ENCODE measurements around the gene PDE5A.

Gene PDE5A

DNA sequence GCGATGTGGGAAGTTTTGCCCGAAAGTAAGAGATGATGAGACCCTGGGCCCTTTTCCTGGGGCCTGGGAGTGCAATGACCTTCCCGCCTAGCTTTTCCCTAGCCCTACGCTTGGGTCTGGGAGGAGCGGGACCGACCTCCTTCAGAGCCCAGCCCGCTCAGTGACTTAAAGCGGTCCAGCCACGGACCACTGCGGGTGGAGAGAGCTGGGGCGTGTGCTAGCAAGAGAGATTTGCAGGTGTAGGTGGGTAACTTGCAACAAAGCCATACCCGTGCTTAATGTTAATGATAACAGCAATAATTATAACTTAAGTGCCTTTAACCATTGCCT, 503 bp upstream of the PDE5A start:
- DNase-seq (ENCODE audit: low read depth), result no peak
- TF ChIP-seq, protein P1, sequence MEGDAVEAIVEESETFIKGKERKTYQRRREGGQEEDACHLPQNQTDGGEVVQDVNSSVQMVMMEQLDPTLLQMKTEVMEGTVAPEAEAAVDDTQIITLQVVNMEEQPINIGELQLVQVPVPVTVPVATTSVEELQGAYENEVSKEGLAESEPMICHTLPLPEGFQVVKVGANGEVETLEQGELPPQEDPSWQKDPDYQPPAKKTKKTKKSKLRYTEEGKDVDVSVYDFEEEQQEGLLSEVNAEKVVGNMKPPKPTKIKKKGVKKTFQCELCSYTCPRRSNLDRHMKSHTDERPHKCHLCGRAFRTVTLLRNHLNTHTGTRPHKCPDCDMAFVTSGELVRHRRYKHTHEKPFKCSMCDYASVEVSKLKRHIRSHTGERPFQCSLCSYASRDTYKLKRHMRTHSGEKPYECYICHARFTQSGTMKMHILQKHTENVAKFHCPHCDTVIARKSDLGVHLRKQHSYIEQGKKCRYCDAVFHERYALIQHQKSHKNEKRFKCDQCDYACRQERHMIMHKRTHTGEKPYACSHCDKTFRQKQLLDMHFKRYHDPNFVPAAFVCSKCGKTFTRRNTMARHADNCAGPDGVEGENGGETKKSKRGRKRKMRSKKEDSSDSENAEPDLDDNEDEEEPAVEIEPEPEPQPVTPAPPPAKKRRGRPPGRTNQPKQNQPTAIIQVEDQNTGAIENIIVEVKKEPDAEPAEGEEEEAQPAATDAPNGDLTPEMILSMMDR (IDR thresholded peaks at IDR 0.05; ENCODE audit: control insufficient read depth, extremely low read depth, insufficient read depth), result no peak
- H3K4me3 ChIP-seq (ENCODE audit: low read depth, low read length), result peak overlapping the region; percentile 35

DNA sequence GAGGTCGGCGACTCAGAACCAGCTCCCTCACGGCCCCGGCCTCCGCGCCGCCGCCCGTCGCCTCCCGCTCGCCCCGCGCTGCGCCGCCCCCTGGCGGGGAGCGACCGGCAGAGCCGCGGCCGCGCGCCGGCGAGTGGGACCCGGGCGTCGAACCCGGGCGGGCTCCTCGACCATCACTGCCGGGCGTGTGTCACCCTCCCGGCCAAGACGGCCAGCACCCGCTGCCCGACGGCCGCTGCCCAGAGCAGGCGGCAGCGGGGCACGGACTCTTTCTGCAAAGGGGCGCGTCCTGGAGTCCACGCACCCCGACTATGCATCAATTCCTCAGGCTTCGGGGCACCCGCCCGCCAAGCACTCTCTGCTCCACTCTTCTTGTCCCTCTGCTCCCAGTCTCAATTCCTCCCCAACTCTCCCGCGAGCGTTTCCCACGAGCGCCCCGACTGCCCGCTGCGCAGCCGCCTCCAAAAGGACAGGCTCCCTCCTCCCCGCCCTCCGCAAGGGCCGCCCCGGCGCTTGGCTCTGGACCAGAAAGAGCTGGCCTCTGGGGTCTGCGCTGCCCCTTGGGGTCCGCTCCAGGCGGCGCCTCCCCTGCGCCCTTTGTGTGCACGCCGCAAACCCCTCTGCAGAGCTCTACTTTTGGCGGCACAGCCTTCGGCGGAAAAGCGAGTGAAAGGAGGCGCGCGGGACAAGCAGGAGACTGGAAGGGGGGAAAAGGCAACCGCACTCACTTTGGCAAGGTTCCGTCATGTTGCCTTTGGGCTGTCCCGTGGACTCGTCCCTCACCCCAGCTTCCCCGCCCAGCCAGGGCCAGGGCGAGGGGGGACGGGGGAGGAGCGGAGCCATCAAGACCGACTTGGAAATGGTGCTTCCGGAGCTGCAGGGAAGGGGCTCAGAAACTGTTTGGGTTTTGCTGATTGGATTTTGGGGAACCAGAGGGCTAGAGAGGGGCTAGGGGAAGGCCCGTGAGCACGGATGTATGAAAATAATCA, 1.0 kb downstream of the PDE5A start:
- no peak overlapping the region for H3K4me3 ChIP-seq (ENCODE audit: low read depth, low read length)
- TF ChIP-seq, protein P1 (IDR thresholded peaks at IDR 0.05; ENCODE audit: control insufficient read depth, extremely low read depth, insufficient read depth), result peak; percentile 76
- DNase-seq (ENCODE audit: low read depth), result no peak

DNA sequence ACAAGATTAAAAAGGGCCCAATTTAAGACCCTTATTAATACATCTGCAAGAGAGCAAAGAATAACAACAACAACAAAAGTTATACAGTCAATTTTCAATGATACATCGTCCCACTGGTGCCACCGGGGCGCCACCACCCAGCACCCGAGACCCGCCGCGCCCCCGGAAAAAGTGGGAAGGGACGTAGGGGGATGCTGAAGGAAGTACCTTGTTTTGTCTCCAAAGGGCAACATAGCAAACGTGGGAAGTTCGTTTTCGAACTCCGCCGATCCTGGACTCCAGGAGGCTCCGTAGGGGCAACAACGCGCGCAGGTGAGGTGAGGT, 1.7 kb downstream of the PDE5A start:
- H3K4me3 ChIP-seq (ENCODE audit: low read depth, low read length), result 0 out of 2 replicates have a peak overlapping the region, but pooled peaks have one; percentile 18
- DNase-seq (ENCODE audit: low read depth), result no peak
- TF ChIP-seq, protein P1 (IDR thresholded peaks at IDR 0.05; ENCODE audit: control insufficient read depth, extremely low read depth, insufficient read depth), result no peak

DNA sequence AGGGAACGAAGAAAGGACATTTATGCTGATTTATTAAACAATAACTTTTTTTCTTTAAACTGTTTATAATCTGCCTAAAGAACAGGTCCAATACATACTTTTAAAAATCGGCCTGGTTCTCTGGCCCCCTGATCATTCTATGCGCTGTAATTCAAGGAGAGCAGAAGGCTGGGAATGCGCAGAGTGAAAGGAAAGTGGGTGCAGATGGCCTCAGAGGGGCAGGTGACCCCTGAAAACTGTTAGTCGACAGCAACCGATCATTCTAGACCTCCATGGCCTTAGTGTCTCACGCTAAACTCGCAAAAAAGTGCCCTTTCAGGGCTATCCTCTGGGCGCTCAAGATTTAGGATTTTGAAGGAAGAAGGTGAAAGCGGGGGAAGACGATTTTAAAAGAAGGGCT, 2.2 kb downstream of the PDE5A start:
- DNase-seq (ENCODE audit: low read depth), result no peak
- no peak overlapping the region for H3K4me3 ChIP-seq (ENCODE audit: low read depth, low read length)
- TF ChIP-seq, protein P1 (IDR thresholded peaks at IDR 0.05; ENCODE audit: control insufficient read depth, extremely low read depth, insufficient read depth), result no peak

DNA sequence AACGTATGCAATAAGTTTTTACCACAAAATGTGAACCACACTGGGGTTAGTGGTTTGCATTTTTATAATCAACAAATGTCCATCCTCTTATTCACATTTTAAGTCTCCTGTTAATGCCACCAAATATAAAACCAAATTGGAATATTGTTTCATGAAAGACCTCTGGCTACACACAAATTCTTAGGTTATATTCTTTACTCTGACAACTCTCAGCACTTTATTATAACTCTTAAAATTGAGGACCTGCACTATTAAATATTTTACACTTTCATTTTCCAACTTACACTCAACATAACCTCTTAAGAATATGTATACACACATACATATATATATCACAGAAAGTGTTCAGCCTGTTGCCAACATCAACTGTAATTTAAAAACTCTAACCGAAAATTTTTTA, 2.8 kb downstream of the PDE5A start:
- H3K4me3 ChIP-seq (ENCODE audit: low read depth, low read length), result no peak overlapping the region
- DNase-seq (ENCODE audit: low read depth), result no peak
- TF ChIP-seq, protein P1 (IDR thresholded peaks at IDR 0.05; ENCODE audit: control insufficient read depth, extremely low read depth, insufficient read depth), result no peak

DNA sequence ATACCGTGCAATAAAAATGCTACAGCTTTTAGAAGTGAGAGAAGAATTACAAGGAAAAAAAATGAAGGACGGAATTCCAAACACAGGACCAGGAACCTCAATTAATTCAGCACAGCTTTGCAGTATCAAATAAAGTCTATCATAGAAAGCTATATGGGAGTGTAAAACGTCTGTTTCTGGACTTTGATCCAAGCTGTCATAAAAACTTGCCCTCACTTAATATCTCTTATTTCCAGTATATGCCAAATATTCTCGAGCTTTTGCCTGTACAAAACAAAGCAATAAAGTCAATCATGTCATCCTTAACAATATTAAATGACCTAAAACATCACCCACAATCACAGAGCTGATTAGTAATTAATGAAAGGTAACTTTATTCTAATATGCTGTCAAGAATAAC, 4.2 kb downstream of the PDE5A start:
- TF ChIP-seq, protein P1 (IDR thresholded peaks at IDR 0.05; ENCODE audit: control insufficient read depth, extremely low read depth, insufficient read depth), result no peak
- DNase-seq (ENCODE audit: low read depth), result no peak
- H3K4me3 ChIP-seq (ENCODE audit: low read depth, low read length), result no peak overlapping the region

DNA sequence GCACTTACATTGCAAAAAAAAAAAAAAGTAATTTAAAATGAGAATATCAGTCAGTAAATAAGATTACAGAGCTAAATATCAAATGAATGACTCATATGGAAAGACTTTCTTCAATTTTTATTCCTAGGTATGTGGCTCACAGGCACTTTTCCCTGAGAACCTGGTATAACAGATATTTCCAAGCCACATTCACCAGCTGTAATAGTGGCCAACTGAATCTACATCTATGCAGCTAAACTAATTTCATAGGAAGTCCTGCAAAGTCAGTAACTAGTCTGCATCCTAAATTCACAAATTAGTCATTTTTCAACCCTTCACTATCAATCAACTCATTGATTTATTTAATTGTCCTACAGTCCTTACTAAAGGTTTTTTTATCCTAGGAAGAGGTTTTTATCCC, 5.6 kb downstream of the PDE5A start:
- TF ChIP-seq, protein P1 (IDR thresholded peaks at IDR 0.05; ENCODE audit: control insufficient read depth, extremely low read depth, insufficient read depth), result no peak
- no peak for DNase-seq (ENCODE audit: low read depth)
- H3K4me3 ChIP-seq (ENCODE audit: low read depth, low read length), result no peak overlapping the region

Data from LNCaP clone FGC (cell line).